PC-9 (cell line): ENCODE data around the gene ERN1. TPM values are rescaled to one million over a fixed set of nuclear protein-coding genes. Genes with fewer than 3 reads are reported as not detected.

Source experiments
- BruUV-seq: library from RNA; stranded (reverse); fragments of 400-500 nt; replicated peaks from 2 replicates; lab custom pipeline; 2021; lab: Mats Ljungman, UMichigan
- CTCF ChIA-PET: fragments of 300-600 bp; sonication (Branson Sonifier 250); formaldehyde crosslinking; loops from one replicate; lab custom pipeline; 2022; ENCODE audit warnings: antibody characterized with exemption; lab: Charles Lee
- POLR2A ChIA-PET: fragments of 300-600 bp; sonication (Branson Sonifier 250); formaldehyde crosslinking; loops from one replicate; lab custom pipeline; 2022; ENCODE audit warnings: antibody characterized with exemption; ENCODE audit not compliant: unreplicated experiment; lab: Charles Lee
- DNase-seq, 2 experiments: peaks; one replicate each; pipeline versions ENCODE4 v3.0.0 to v3.0.0-alpha.2; 2015 to 2022; ENCODE audit warnings: mixed read lengths in 1 of 2
- H2AFZ ChIP-seq: fragments of 200-600 bp; sonication (generic); 2 replicates; pipeline ENCODE4 v1.8.1; 2017; ENCODE audit warnings: antibody characterized with exemption
- H3F3A ChIP-seq: fragments of 200-600 bp; sonication (generic); 2 replicates; pipeline ENCODE4 v1.8.1; 2017; ENCODE audit warnings: antibody characterized with exemption, mild to moderate bottlenecking, low read depth; ENCODE audit not compliant: insufficient read depth
- H3K27ac ChIP-seq: fragments of 200-600 bp; sonication (generic); 2 replicates; pipeline ENCODE4 v1.6.1; 2016; ENCODE audit warnings: mixed run types
- H3K27me3 ChIP-seq: fragments of 200-600 bp; sonication (generic); 2 replicates; pipeline ENCODE4 v1.6.1; 2016; ENCODE audit warnings: low read depth, mixed run types; ENCODE audit not compliant: insufficient read depth
- H3K36me3 ChIP-seq: fragments of 200-600 bp; sonication (generic); 2 replicates; pipeline ENCODE4 v1.6.1; 2016; ENCODE audit warnings: low read depth, mixed run types
- H3K4me1 ChIP-seq: fragments of 200-600 bp; sonication (generic); replicated peaks from 2 replicates; pipeline ENCODE4 v1.6.1; 2016; ENCODE audit warnings: mixed run types; ENCODE audit not compliant: insufficient read depth
- H3K4me2 ChIP-seq: fragments of 200-600 bp; sonication (generic); 2 replicates; pipeline ENCODE4 v1.6.1; 2017; ENCODE audit warnings: mixed run types
- H3K4me3 ChIP-seq: fragments of 200-600 bp; sonication (generic); 2 replicates; pipeline ENCODE4 v1.6.1; 2016; ENCODE audit warnings: mixed run types
- H3K79me2 ChIP-seq: fragments of 200-600 bp; sonication (generic); 2 replicates; pipeline ENCODE4 v1.6.1; 2017; ENCODE audit warnings: low read depth, mixed run types
- H3K9me2 ChIP-seq: fragments of 200-600 bp; sonication (generic); 2 replicates; pipeline ENCODE4 v1.8.1; 2017; ENCODE audit warnings: mild to moderate bottlenecking; ENCODE audit not compliant: insufficient read depth
- H3K9me3 ChIP-seq: fragments of 200-600 bp; sonication (generic); 2 replicates; pipeline ENCODE4 v1.8.1; 2016; ENCODE audit warnings: low read depth; ENCODE audit not compliant: insufficient read depth
- H4K20me1 ChIP-seq: fragments of 200-600 bp; sonication (generic); 2 replicates; pipeline ENCODE4 v1.8.1; 2017; ENCODE audit not compliant: insufficient read depth
- CTCF ChIP-seq: fragments of 200-600 bp; sonication (generic); conservative IDR thresholded peaks from 2 replicates; pipeline ENCODE4 v1.6.1; 2017; ENCODE audit warnings: mixed run types, antibody characterized with exemption, mild to moderate bottlenecking, moderate library complexity
- EZH2 ChIP-seq: fragments of 200-600 bp; sonication (generic); IDR thresholded peaks from 2 replicates; pipeline ENCODE4 v1.8.0; 2017; ENCODE audit warnings: antibody characterized with exemption, low read depth
- intact Hi-C: fragments of 100-400 bp; cut with micrococcal nuclease; formaldehyde crosslinking; loops from one replicate; pipeline ENCODE4 v1.10.0; 2022; ENCODE audit not compliant: unreplicated experiment
- total RNA-seq: library from RNA; stranded (reverse); gene quantifications from 2 replicates; pipeline ENCODE4 v1.2.3, GENCODE V29; 2021

The ERN1 gene
- total RNA-seq, 1 experiment from 2014 or later: 9.2 TPM

GRCh38 chr17:64102627-64103390 lies 27.1 kb downstream of the ERN1 start:
- POLR2A ChIA-PET: no interaction called here
- no peaks in the 10 kb centered on the region; the same call in 1 of the 2 replicates for H4K20me1 ChIP-seq
- H3F3A ChIP-seq: peaks cover 22% of the 10 kb centered on the region
- H3K79me2 ChIP-seq: peaks cover 47% of the 10 kb centered on the region
- peaks cover 40% of the 10 kb centered on the region for H3K4me1 ChIP-seq
- no peaks in the 10 kb centered on the region for H3K27me3 ChIP-seq
- CTCF ChIA-PET: no interaction called here
- no peak overlapping the region for H3K4me3 ChIP-seq
- no TSS peak for BruUV-seq
- no peak overlapping the region; the same call in 1 of the 2 replicates for H3K4me2 ChIP-seq
- no peaks in the 10 kb centered on the region for H3K36me3 ChIP-seq
- no peaks in the 10 kb centered on the region for H3K9me3 ChIP-seq
- H2AFZ ChIP-seq: no peak overlapping the region
- TF ChIP-seq CTCF: no peak
- TF ChIP-seq EZH2: no peak
- no peaks in the 10 kb centered on the region for H3K9me2 ChIP-seq
- DNase-seq: no peak
- no peak overlapping the region for H3K27ac ChIP-seq
- intact Hi-C loops: no loop called here

- no peaks in the 10 kb centered on the region for H3K9me2 ChIP-seq
- H3K27ac ChIP-seq: no peak overlapping the region
- peaks cover 42% of the 10 kb centered on the region for H3F3A ChIP-seq
- no peak overlapping the region for H2AFZ ChIP-seq
- H3K4me1 ChIP-seq: peaks cover 56% of the 10 kb centered on the region
- no peaks in the 10 kb centered on the region for H3K27me3 ChIP-seq
- no peak for DNase-seq
- no peak overlapping the region for H3K4me3 ChIP-seq
- ChIA-PET CTCF (interaction anchor here (0.6 kb wide), 1 partner anchor 180 kb away, joined by 4 read pairs; no protein-coding TSS in a partner anchor), POLR2A (no interaction called here)
- no peaks in the 10 kb centered on the region for H4K20me1 ChIP-seq
- no TSS peak for BruUV-seq
- intact Hi-C loops: no loop called here
- peaks cover 17% of the 10 kb centered on the region for H3K36me3 ChIP-seq
- peaks cover 22% of the 10 kb centered on the region for H3K79me2 ChIP-seq
- TF ChIP-seq CTCF (no peak), EZH2 (no peak)
- H3K4me2 ChIP-seq: no peak overlapping the region
- H3K9me3 ChIP-seq: no peaks in the 10 kb centered on the region
Observed at GRCh38 chr17:64099543-64099942, 30.4 kb downstream of the ERN1 start.

GRCh38 chr17:64097196-64097936 lies 32.6 kb downstream of the ERN1 start:
- H3K27me3 ChIP-seq: no peaks in the 10 kb centered on the region
- 0 out of 2 replicates have a peak overlapping the region, but pooled peaks have one; percentile 8 for H3K27ac ChIP-seq
- no peak for TF ChIP-seq CTCF
- TF ChIP-seq EZH2: no peak
- ChIA-PET POLR2A (interaction anchor here (0.7 kb wide), 1 partner anchor 159 kb away, joined by 4 read pairs; no protein-coding TSS in a partner anchor), CTCF (interaction anchor here (0.6 kb wide), 1 partner anchor 1767 kb away, joined by 13 read pairs; no protein-coding TSS in a partner anchor)
- H4K20me1 ChIP-seq: no peaks in the 10 kb centered on the region
- H3K4me1 ChIP-seq: peaks cover 39% of the 10 kb centered on the region
- intact Hi-C loops: no loop called here
- H3K9me3 ChIP-seq: no peaks in the 10 kb centered on the region
- H3K4me3 ChIP-seq: no peak overlapping the region
- DNase-seq: no peak
- no peak overlapping the region for H3K4me2 ChIP-seq
- BruUV-seq: no TSS peak
- no peaks in the 10 kb centered on the region for H3K9me2 ChIP-seq
- peaks cover 30% of the 10 kb centered on the region for H3F3A ChIP-seq
- peaks cover 17% of the 10 kb centered on the region for H3K36me3 ChIP-seq
- H3K79me2 ChIP-seq: peaks cover 22% of the 10 kb centered on the region
- no peak overlapping the region for H2AFZ ChIP-seq
